ENCODE results near the gene PLA2G15.

DNA sequence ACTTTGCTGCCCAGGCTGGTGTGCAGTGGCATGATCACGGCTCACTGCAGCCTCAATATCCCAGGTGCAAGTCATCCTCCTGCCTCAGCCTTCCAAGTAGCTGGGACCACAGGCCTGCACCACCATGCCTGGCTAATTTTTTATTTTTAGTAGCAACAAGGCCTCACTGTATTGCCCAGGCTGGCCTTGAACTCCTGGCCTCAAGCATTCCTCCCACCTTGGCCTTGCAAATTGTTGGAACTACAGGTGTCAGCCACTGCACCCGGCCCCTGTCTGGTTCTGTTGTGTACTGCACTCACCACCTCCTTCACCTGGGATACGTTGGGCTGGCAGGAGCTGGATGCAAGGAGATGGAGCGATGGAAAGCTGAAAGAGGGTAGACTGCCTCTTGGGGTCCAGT lies 8.5 kb downstream of the PLA2G15 start:
- TF ChIP-seq, protein P1, sequence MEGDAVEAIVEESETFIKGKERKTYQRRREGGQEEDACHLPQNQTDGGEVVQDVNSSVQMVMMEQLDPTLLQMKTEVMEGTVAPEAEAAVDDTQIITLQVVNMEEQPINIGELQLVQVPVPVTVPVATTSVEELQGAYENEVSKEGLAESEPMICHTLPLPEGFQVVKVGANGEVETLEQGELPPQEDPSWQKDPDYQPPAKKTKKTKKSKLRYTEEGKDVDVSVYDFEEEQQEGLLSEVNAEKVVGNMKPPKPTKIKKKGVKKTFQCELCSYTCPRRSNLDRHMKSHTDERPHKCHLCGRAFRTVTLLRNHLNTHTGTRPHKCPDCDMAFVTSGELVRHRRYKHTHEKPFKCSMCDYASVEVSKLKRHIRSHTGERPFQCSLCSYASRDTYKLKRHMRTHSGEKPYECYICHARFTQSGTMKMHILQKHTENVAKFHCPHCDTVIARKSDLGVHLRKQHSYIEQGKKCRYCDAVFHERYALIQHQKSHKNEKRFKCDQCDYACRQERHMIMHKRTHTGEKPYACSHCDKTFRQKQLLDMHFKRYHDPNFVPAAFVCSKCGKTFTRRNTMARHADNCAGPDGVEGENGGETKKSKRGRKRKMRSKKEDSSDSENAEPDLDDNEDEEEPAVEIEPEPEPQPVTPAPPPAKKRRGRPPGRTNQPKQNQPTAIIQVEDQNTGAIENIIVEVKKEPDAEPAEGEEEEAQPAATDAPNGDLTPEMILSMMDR (IDR thresholded peaks at IDR 0.05) = no peak
- TF ChIP-seq POLR2A (IDR thresholded peaks at IDR 0.05; ENCODE audit: low read depth) = no peak
- no peak for TF ChIP-seq POLR2AphosphoS5 (IDR thresholded peaks at IDR 0.05)
- TF ChIP-seq EP300 (IDR thresholded peaks at IDR 0.05) = no peak

All from esophagus muscularis mucosa (tissue), 4 donors.